ENCODE results near the gene C5.

DNA sequence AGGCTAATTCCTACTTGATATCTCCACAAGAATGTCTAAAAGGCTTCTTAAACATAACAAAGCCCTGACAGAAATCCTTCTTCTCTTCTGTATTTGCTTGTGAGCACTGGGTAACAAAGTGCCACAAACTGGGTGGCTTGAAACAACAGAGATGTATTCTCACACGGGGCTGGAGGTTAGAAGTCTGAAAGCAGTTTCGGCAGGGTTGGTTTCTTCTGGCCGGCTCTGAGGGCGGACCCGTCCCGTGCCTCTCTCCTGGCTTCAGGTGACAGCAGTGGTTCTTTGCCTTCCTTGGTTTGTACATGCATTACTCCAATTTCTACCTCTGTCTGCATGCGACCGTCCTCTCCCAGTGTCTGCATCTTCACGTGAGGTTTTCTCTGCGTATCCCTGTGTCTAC lies 109.5 kb downstream of the C5 start:
- TF ChIP-seq, protein P1, sequence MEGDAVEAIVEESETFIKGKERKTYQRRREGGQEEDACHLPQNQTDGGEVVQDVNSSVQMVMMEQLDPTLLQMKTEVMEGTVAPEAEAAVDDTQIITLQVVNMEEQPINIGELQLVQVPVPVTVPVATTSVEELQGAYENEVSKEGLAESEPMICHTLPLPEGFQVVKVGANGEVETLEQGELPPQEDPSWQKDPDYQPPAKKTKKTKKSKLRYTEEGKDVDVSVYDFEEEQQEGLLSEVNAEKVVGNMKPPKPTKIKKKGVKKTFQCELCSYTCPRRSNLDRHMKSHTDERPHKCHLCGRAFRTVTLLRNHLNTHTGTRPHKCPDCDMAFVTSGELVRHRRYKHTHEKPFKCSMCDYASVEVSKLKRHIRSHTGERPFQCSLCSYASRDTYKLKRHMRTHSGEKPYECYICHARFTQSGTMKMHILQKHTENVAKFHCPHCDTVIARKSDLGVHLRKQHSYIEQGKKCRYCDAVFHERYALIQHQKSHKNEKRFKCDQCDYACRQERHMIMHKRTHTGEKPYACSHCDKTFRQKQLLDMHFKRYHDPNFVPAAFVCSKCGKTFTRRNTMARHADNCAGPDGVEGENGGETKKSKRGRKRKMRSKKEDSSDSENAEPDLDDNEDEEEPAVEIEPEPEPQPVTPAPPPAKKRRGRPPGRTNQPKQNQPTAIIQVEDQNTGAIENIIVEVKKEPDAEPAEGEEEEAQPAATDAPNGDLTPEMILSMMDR (IDR thresholded peaks at IDR 0.05; ENCODE audit: low read length): no peak
- TF ChIP-seq EZH2 (IDR thresholded peaks at IDR 0.05; ENCODE audit: borderline replicate concordance, low read length): no peak

Data from OCI-LY1 (cell line).